ENCODE measurements around the gene TELO2.

Gene TELO2

GRCh38 chr16:1510941-1511351 is 17.8 kb downstream of the TELO2 start:
- Histone ChIP-seq H4K20me1 (ENCODE audit: insufficient read depth, low read length) (no peaks in the 10 kb centered on the region), H3F3A (ENCODE audit: insufficient read depth, low read length) (no peaks in the 10 kb centered on the region), H3K4me2 (ENCODE audit: low read length) (no peak overlapping the region), H3K27ac (ENCODE audit: low read depth, low read length, poor library complexity, severe bottlenecking) (no peak overlapping the region), H3K9me3 (ENCODE audit: low read length) (no peaks in the 10 kb centered on the region), H3K36me3 (ENCODE audit: insufficient read depth, low read length) (peaks cover 27% of the 10 kb centered on the region), H3K9ac (ENCODE audit: low read length) (no peak overlapping the region), H3K27me3 (ENCODE audit: insufficient read depth, low read length) (no peaks in the 10 kb centered on the region), H3K79me2 (ENCODE audit: insufficient read depth, low read length) (no peaks in the 10 kb centered on the region), H3K4me1 (ENCODE audit: insufficient read depth, low read length, severe bottlenecking) (no peaks in the 10 kb centered on the region), H2AFZ (ENCODE audit: low read length) (no peak overlapping the region), H3K4me3 (ENCODE audit: low read depth, low read length, poor library complexity, severe bottlenecking) (no peak overlapping the region), H3K9me2 (ENCODE audit: low read depth, low read length) (no peaks in the 10 kb centered on the region)
- TF ChIP-seq EZH2 (IDR thresholded peaks at IDR 0.05; ENCODE audit: borderline replicate concordance, low read length): no peak
- TF ChIP-seq, protein P1, sequence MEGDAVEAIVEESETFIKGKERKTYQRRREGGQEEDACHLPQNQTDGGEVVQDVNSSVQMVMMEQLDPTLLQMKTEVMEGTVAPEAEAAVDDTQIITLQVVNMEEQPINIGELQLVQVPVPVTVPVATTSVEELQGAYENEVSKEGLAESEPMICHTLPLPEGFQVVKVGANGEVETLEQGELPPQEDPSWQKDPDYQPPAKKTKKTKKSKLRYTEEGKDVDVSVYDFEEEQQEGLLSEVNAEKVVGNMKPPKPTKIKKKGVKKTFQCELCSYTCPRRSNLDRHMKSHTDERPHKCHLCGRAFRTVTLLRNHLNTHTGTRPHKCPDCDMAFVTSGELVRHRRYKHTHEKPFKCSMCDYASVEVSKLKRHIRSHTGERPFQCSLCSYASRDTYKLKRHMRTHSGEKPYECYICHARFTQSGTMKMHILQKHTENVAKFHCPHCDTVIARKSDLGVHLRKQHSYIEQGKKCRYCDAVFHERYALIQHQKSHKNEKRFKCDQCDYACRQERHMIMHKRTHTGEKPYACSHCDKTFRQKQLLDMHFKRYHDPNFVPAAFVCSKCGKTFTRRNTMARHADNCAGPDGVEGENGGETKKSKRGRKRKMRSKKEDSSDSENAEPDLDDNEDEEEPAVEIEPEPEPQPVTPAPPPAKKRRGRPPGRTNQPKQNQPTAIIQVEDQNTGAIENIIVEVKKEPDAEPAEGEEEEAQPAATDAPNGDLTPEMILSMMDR (IDR thresholded peaks at IDR 0.05; ENCODE audit: low read length): no peak

DNA sequence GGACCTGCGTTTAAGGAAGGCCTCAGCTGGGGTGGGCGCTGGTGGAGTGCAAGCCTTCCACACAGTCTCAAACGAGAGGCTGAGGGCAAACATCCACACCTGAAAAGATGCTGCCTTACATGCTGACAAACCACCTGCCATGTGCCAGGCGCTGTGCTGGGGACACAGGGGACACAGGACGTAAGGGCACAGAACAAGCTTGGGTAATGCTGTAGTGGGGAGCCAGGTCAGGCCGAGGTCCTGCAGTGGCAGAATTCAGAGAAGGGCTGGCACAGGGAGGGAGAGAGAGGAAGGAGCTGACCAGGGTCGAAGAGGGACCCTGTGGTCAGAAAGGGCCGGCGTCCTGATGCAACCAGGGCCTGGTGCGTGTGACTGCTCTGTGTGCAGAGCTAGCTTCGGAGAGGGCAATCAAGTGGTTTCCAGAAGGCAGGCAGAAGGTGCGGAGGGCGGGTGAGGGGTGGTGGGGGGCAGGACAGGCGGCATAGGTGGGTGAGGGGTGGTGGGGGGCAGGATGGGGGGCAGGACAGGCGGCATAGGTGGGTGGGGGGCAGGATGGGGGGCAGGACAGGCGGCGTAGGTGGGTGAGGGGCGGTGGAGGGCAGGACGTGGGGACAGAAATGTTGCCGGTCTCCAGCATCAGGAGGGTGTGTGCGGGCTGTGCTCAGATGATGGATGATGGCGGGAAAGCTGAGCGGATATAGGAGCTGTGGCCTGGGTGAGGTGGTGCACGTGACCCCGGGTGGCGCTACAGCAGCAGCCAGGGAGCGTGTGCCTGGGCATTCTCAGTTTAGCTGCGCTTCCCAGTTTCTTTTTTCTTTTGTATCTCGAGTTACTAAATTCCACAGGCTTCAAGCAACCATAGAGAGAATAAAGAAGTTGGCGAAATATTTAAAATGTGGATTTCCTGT is 18.8 kb downstream of the TELO2 start:
- no peak overlapping the region for H3K27ac ChIP-seq (ENCODE audit: low read depth, low read length, poor library complexity, severe bottlenecking)
- no peaks in the 10 kb centered on the region for H3K79me2 ChIP-seq (ENCODE audit: insufficient read depth, low read length)
- no peaks in the 10 kb centered on the region for H3K9me2 ChIP-seq (ENCODE audit: low read depth, low read length)
- H3K4me3 ChIP-seq (ENCODE audit: low read depth, low read length, poor library complexity, severe bottlenecking): no peak overlapping the region
- H3K4me1 ChIP-seq (ENCODE audit: insufficient read depth, low read length, severe bottlenecking): no peaks in the 10 kb centered on the region
- no peaks in the 10 kb centered on the region for H3K27me3 ChIP-seq (ENCODE audit: insufficient read depth, low read length)
- no peak overlapping the region for H3K4me2 ChIP-seq (ENCODE audit: low read length)
- no peak overlapping the region for H3K9ac ChIP-seq (ENCODE audit: low read length)
- no peaks in the 10 kb centered on the region for H3K9me3 ChIP-seq (ENCODE audit: low read length)
- no peaks in the 10 kb centered on the region for H4K20me1 ChIP-seq (ENCODE audit: insufficient read depth, low read length)
- TF ChIP-seq, protein P1 (IDR thresholded peaks at IDR 0.05; ENCODE audit: low read length): no peak
- no peak for TF ChIP-seq EZH2 (IDR thresholded peaks at IDR 0.05; ENCODE audit: borderline replicate concordance, low read length)
- peaks cover 26% of the 10 kb centered on the region for H3K36me3 ChIP-seq (ENCODE audit: insufficient read depth, low read length)
- no peak overlapping the region for H2AFZ ChIP-seq (ENCODE audit: low read length)
- H3F3A ChIP-seq (ENCODE audit: insufficient read depth, low read length): no peaks in the 10 kb centered on the region

DNA sequence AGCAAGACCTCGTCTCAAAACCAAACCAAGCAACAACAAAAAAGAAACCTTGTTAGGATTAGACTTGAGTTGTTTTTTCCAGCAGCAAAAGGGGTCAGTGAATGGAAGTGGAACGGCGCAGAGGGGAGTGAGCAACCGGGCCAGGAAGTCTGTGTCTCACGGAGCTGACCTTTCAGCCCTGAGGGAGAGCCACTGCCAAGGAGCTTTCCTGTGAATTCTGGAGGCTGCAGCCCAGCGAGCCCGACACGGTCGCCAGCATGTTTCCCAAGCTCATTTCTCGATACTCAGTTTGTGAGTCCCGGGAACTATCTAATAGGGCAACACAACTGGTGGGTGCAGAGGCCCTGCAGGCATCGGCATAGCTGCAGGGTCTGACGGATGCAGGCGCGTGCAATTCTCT is 19.6 kb downstream of the TELO2 start:
- Histone ChIP-seq H3K27me3 (ENCODE audit: insufficient read depth, low read length) (no peaks in the 10 kb centered on the region), H3K4me1 (ENCODE audit: insufficient read depth, low read length, severe bottlenecking) (no peaks in the 10 kb centered on the region), H3K9me2 (ENCODE audit: low read depth, low read length) (no peaks in the 10 kb centered on the region), H3K9ac (ENCODE audit: low read length) (no peak overlapping the region), H3K27ac (ENCODE audit: low read depth, low read length, poor library complexity, severe bottlenecking) (no peak overlapping the region), H3K36me3 (ENCODE audit: insufficient read depth, low read length) (peaks cover 26% of the 10 kb centered on the region), H3K9me3 (ENCODE audit: low read length) (no peaks in the 10 kb centered on the region), H2AFZ (ENCODE audit: low read length) (no peak overlapping the region), H3F3A (ENCODE audit: insufficient read depth, low read length) (no peaks in the 10 kb centered on the region), H3K79me2 (ENCODE audit: insufficient read depth, low read length) (no peaks in the 10 kb centered on the region), H3K4me2 (ENCODE audit: low read length) (no peak overlapping the region), H4K20me1 (ENCODE audit: insufficient read depth, low read length) (no peaks in the 10 kb centered on the region), H3K4me3 (ENCODE audit: low read depth, low read length, poor library complexity, severe bottlenecking) (no peak overlapping the region)
- TF ChIP-seq EZH2 (IDR thresholded peaks at IDR 0.05; ENCODE audit: borderline replicate concordance, low read length): no peak
- TF ChIP-seq, protein P1 (IDR thresholded peaks at IDR 0.05; ENCODE audit: low read length): no peak
